ENCODE results near the gene PAK1.

DNA sequence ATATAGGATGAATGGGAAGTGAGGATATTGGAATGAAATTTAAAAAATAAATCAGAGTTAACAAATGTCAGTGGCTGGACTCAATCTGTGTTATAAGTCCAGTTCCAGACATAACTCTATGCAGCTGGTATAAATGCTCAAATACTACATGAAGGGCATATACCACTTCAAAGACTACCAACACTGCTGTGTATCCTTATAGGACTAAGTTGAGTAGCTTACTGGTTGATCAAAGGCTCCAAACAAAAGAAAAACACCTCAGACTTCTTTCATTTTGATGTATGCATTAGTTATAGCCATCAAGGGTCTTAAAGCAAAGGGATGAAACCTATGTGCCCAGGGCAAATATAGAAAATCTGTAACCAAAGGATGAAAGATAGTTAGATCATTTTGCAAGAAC lies 86.2 kb downstream of the PAK1 start:
- TF ChIP-seq POLR2AphosphoS5 (IDR thresholded peaks at IDR 0.05), result no peak
- TF ChIP-seq, protein P1, sequence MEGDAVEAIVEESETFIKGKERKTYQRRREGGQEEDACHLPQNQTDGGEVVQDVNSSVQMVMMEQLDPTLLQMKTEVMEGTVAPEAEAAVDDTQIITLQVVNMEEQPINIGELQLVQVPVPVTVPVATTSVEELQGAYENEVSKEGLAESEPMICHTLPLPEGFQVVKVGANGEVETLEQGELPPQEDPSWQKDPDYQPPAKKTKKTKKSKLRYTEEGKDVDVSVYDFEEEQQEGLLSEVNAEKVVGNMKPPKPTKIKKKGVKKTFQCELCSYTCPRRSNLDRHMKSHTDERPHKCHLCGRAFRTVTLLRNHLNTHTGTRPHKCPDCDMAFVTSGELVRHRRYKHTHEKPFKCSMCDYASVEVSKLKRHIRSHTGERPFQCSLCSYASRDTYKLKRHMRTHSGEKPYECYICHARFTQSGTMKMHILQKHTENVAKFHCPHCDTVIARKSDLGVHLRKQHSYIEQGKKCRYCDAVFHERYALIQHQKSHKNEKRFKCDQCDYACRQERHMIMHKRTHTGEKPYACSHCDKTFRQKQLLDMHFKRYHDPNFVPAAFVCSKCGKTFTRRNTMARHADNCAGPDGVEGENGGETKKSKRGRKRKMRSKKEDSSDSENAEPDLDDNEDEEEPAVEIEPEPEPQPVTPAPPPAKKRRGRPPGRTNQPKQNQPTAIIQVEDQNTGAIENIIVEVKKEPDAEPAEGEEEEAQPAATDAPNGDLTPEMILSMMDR (IDR thresholded peaks at IDR 0.05), result no peak

Data from esophagus muscularis mucosa (tissue), 3 donors.